Measurements from ENCODE around the gene EPAS1. TPM values are rescaled to one million over a fixed set of nuclear protein-coding genes. Genes with fewer than 3 reads are reported as not detected.
A peak's percentile ranks its signal among the peaks of the same experiment; 100 is the strongest.

Gene EPAS1
- total and polyA plus RNA-seq, 5 experiments from 2014 or later, result 0.16 to 1.7 (median 1.1) TPM

DNA sequence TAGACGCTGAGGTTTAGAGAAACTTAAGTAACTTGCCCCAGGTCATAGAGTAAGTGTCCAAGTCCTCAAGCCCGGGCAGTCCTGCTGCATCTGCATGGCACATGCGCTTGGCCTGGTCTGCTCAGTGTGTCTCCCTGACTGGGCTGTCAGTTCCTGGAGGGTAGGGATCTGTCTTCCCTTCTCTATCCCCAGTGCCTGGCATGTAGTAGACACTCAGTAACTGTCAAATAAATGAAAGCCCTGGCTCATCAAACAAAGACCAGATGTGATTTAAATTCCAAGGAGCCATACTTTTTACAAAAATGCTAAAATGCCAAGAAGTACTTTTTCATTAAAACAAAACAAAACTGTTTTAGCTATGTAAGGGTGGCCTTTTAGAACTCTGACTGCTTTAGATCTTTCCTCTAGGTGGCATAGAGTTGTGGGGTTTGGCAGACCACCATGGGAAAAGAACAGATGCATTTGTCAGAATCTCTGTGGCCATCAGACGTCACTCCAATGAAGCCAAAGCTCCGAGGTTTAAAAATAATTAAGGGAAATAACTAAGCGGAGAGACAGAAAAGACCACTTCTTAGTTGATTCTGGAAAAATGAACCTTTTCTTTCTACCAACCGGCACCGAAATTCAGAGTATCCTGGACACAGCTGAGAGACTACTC, 34.0 kb downstream of the EPAS1 start:
- H3K27ac Mint-ChIP-seq, result peak overlapping the region in 1 of 10 donors; percentile 74
- ATAC-seq, result no peak
- H3K4me3 Mint-ChIP-seq, result no peak overlapping the region
- no peak for DNase-seq
- POLR2A ChIA-PET, result no interaction called here
- no peaks in the 10 kb centered on the region for H3K9me3 Mint-ChIP-seq
- H3K36me3 Mint-ChIP-seq, result no peaks in the 10 kb centered on the region
- H3K27me3 Mint-ChIP-seq, result peaks cover 0 to 33% (median 12%) of the 10 kb centered on the region in 5 donors
- H3K4me1 Mint-ChIP-seq, result peaks cover 10 to 23% (median 12%) of the 10 kb centered on the region in 4 donors

DNA sequence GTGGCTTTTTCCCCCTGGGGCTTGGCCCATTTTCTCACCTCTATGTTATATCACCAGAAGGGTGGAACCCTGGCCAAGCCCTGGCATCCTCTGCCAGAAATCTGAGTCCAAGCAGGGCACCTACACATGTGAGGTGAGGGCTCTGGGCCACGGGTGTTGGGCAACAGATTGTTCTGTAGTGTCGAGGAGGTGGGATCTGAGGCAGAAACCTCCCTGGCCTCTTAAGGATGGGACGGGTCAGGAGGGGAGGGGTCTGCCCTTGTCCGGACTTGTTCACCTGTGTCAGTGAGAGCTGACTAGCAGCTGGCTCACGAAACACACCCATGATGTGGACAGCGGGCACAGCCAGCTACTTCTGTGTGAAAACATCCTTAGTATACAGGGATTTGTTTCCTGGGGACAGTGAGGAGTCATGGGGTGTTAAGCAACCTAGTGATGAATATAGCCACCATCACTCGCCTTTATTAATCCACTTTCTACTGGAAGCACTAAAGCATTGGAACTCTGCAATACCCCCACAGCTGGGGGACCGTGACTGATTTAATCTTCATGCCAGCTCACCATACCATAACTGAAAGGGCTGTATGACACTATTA, 35.6 kb downstream of the EPAS1 start:
- POLR2A ChIA-PET, result no interaction called here
- Mint-ChIP-seq H3K27ac (peak overlapping the region in 2 of 10 donors; percentile 31 to 33), H3K4me3 (no peak overlapping the region)

DNA sequence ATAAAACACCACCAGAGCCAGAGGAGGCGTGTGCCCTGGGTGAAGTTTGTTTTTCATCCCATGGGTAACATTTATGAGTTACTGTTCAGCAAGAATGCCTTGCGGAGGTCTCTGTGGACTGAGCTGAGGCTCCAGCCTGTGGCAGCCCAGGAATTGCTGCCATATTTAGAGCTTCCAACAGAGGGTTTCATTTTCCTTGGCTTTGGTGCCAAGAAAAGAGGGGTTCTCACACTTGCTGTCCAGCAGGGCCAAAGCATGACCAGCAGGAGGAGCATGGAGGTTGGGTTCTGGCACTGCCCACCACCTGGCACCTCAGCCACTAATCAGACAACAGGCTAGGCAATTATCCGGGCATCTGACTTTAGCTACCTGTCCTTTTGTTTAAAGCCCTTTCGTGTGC, 36.7 kb downstream of the EPAS1 start:
- Mint-ChIP-seq H3K4me1 (peaks cover 11 to 34% (median 18%) of the 10 kb centered on the region in 4 donors), H3K4me3 (no peak overlapping the region), H3K27ac (peak overlapping the region in 1 of 10 donors; percentile 22), H3K9me3 (no peaks in the 10 kb centered on the region), H3K27me3 (peaks cover 0 to 33% (median 12%) of the 10 kb centered on the region in 5 donors), H3K36me3 (no peaks in the 10 kb centered on the region)
- POLR2A ChIA-PET, result no interaction called here
- no peak for ATAC-seq
- DNase-seq, result no peak

More for the DNA sequence above, 35.6 kb downstream of the EPAS1 start:
- H3K9me3 Mint-ChIP-seq, result no peaks in the 10 kb centered on the region
- H3K4me1 Mint-ChIP-seq, result peaks cover 15 to 35% (median 16%) of the 10 kb centered on the region in 4 donors
- peaks cover 0 to 33% (median 12%) of the 10 kb centered on the region in 5 donors for H3K27me3 Mint-ChIP-seq
- DNase-seq (no peak), ATAC-seq (no peak)
- H3K36me3 Mint-ChIP-seq, result no peaks in the 10 kb centered on the region

DNA sequence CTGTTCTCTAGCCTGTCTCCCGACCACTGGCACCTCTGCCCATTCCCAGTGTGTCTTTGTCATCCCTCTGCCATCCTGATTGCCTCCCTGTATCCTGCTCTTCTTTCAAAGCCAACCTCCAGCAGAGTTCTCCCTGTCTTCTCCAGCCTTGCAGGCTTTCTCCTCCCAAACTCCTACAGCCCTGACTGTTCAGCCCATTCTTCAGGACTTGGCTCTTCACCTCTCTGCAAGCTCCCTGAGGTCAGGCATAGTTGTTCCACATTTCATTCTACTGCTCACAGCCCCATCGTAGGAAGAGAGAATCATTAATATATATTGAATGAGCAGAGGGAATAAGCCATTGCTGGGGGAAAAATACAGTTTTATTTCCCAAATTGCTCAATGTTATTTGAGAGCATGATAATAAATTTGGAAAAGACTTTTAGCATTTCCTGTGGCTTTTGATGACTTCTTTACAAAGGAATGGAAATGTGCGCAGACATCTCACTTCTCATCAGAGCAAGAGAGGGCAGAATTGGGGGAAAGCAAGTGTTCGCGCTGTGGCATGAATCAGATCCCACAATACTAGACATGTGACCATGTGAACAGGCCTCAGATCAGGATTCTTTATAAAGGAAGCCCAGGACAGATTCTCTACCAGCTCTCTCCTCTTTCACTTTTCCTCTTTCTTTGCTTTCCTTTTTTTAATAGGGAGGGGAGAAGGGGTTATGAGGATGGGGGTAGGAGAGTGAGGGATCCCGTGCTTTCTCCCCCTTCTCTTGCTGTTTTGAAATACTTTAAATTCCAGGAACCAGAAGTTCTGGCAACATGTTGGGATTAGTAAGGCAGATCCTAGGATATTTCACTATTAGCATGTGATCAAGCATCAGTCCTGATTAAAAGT, 37.4 kb downstream of the EPAS1 start:
- POLR2A ChIA-PET, result no interaction called here
- Mint-ChIP-seq H3K4me3 (no peak overlapping the region), H3K27ac (peak overlapping the region in 1 of 10 donors; percentile 22), H3K27me3 (peaks cover 0 to 33% (median 12%) of the 10 kb centered on the region in 5 donors), H3K4me1 (peaks cover 11 to 34% (median 18%) of the 10 kb centered on the region in 4 donors), H3K36me3 (no peaks in the 10 kb centered on the region), H3K9me3 (no peaks in the 10 kb centered on the region)
- DNase-seq, result no peak
- no peak for ATAC-seq

DNA sequence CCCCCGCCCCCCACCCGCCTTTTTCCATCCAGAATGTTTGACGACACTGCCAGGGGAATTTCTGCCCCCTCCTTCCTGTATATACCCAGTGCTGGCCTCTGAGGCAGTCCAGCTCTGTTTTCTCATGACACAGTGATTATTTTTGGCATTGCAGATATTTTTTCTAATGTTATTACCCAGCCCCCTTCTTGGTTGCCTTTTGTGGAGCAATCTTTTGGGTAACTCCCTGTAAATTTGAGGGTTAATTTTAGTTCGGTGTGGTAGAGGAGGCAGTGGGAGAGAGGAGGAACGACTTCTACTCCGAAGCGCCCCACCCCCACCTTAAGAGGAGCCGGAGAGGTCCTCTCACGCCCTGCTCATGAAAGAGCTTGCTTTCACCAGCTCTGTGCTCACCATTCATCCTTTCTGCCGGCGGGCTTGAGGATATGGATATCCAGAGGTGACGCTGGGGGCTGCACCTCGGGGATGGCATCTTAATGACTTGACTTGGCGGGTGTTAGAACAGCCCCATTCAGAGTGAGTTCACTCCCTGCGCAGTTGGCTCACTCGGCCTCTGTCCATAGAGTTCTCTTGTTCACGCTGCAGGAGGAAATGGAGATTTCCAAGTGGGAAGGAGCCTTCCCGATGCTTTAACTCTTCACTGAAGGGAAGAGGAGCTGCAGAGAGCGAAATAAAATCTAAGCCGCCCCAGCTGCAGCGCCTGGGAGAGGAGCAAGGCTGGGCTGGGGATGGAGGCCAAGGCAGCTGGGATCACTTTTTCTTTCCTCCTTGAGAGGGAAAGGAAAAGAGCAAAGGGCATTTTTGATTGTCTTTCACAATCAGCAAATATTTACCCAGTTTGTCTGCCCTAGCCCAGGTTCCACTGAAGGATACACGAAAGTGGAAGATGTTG, 38.4 kb downstream of the EPAS1 start:
- POLR2A ChIA-PET, result interaction anchor here (1.4 kb wide), 1 partner anchor 16 kb away, joined by 3 read pairs; no protein-coding TSS in a partner anchor
- Mint-ChIP-seq H3K9me3 (no peaks in the 10 kb centered on the region), H3K27ac (peak overlapping the region in 2 of 10 donors; percentile 40 to 43), H3K36me3 (no peaks in the 10 kb centered on the region), H3K4me3 (no peak overlapping the region), H3K27me3 (peaks cover 0 to 33% (median 14%) of the 10 kb centered on the region in 5 donors), H3K4me1 (peaks cover 11 to 34% (median 18%) of the 10 kb centered on the region in 4 donors)
- ATAC-seq (no peak), DNase-seq (no peak)

DNA sequence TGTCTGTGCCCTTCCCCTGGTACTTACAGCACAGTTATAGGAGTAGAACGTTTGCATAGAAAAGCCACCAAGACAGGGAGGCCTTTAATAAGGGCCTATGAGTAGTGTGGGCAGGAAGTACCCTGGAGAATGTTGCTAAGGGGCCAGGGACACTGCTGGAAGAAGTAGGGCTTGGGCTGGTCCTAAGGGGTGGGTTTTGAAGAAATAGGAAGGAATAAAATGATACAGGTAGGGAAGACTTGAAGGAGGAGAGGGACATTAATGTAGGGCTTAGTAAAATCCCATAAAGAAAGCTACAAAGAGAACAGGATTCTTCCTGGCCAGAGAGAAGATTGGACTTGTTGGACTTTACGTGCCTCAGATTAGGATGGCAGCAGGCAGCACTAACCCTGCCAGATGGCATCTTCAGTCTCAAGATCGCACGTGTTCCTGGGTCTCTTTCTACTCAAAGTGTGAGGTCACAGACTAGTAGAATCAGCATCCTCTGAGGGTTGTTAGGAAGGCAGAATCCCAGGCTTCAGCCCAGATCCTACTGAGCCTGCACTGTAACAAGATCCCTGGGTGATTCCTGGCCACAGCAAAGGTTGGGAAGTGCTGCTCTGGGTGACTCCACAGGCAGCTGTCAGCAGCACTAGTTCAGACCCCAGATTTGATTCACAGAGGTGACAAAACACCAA, 39.2 kb downstream of the EPAS1 start:
- POLR2A ChIA-PET, result interaction anchor here (1.4 kb wide), 1 partner anchor 15 kb away, joined by 3 read pairs; no protein-coding TSS in a partner anchor
- H3K27ac Mint-ChIP-seq, result peak overlapping the region in 4 of 10 donors; percentile 40 to 77 (median 46)
- H3K9me3 Mint-ChIP-seq, result no peaks in the 10 kb centered on the region
- H3K4me3 Mint-ChIP-seq, result no peak overlapping the region
- no peaks in the 10 kb centered on the region for H3K36me3 Mint-ChIP-seq
- H3K4me1 Mint-ChIP-seq, result peaks cover 11 to 34% (median 18%) of the 10 kb centered on the region in 4 donors
- peaks cover 0 to 33% (median 14%) of the 10 kb centered on the region in 5 donors for H3K27me3 Mint-ChIP-seq
- DNase-seq, result no peak
- no peak for ATAC-seq

DNA sequence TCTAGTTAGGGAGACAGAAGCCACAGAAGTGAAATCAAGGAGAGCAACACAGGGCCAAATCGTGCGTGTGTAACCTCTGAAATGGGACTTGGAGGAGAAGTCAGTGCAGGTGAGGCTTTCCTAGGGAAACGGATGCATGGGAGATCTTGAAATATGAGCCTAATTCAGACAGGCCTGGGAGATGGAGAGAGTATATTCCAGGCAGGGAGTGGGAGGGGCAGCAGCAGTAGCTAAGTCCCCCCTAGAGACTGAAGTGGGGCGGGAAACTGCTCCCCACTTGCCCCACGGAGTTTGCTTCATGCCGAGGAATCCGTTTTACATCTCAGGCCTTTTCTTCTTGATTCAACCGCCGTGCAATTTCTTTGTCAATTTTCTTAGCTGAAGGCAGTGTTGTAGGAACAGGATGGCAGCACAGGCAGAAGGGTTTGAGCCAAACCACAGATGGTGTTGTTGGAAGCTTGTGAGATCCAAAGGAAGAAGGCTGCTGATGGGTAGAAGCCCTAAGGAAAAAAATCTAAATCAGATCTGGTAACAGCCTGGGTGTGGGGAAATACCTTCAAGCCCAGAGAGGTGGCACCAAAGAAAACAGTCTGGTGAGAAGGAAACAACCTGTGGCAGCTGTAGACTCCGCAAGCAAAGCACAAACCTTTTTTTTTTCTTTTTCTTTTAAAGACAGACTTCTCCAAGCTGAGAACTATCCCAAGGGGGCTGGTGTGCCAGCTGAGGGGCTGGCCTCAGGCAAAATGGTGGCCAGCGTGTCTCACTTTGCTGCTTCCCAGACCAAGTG, 40.2 kb downstream of the EPAS1 start:
- Mint-ChIP-seq H3K36me3 (no peaks in the 10 kb centered on the region), H3K27ac (peak overlapping the region in 1 of 10 donors; percentile 44), H3K4me1 (peaks cover 13 to 34% (median 18%) of the 10 kb centered on the region in 4 donors), H3K27me3 (peaks cover 0 to 25% (median 10%) of the 10 kb centered on the region in 5 donors), H3K4me3 (peak overlapping the region in 1 of 10 donors; percentile 46), H3K9me3 (no peaks in the 10 kb centered on the region)
- peak in 2 of 10 donors; percentile 45 to 48 for DNase-seq
- POLR2A ChIA-PET, result interaction anchor here (2.0 kb wide), 1 partner anchor 23 kb away, joined by 7 read pairs; no protein-coding TSS in a partner anchor
- peak; percentile 80 to 83 for ATAC-seq

DNA sequence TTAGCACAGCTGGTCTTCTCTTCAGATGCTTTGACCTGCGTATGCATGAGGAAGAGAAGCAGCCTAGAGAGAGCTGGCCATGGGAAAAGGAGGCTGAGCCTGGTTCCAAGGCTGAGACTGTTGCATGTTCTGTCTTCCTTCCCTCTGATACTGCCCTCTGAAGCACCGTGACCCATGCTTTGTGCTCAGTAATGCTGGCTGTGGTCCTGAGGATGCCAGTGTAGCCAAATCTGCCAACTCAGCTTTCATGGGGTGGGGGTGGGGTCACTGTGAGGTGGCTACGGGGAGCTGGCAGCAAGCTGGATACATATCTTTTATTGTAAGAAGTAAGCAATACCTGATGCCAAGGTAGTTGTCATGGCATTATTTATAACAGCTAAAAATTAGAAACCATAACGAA, 41.5 kb downstream of the EPAS1 start:
- DNase-seq, result no peak
- peak overlapping the region in 1 of 10 donors; percentile 28 for H3K27ac Mint-ChIP-seq
- H3K27me3 Mint-ChIP-seq, result peaks cover 0 to 12% (median 4%) of the 10 kb centered on the region in 5 donors
- no peaks in the 10 kb centered on the region for H3K9me3 Mint-ChIP-seq
- ATAC-seq, result no peak
- POLR2A ChIA-PET, result interaction anchor here (2.0 kb wide), 1 partner anchor 21 kb away, joined by 7 read pairs; no protein-coding TSS in a partner anchor
- no peaks in the 10 kb centered on the region for H3K36me3 Mint-ChIP-seq
- no peak overlapping the region for H3K4me3 Mint-ChIP-seq
- H3K4me1 Mint-ChIP-seq, result peaks cover 14 to 44% (median 18%) of the 10 kb centered on the region in 4 donors

DNA sequence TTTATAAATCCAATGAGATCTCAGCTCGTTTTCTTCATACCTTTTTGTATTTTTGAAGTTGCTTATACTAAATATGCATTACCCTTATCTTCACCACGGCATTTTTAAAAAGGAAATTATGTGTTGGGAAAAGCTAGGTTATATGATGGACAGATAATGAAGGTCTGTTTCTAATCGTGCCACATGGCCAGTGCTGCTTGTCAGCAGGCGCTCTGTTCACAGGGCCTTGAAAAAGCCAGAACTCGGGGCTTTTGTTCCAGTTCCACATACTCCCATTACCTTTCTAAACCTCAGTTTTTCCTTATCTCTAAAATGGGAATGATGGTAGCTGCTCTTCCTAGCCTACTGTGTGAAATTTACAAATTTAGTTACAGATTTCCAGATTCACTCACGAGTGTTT, 42.0 kb downstream of the EPAS1 start:
- no peaks in the 10 kb centered on the region for H3K9me3 Mint-ChIP-seq
- peaks cover 14 to 45% (median 18%) of the 10 kb centered on the region in 4 donors for H3K4me1 Mint-ChIP-seq
- H3K27ac Mint-ChIP-seq, result no peak overlapping the region
- POLR2A ChIA-PET, result interaction anchor here (0.6 kb wide), 1 partner anchor 20 kb away, joined by 3 read pairs; no protein-coding TSS in a partner anchor
- no peak overlapping the region for H3K4me3 Mint-ChIP-seq
- DNase-seq, result no peak
- peaks cover 0 to 7% (median 4%) of the 10 kb centered on the region in 5 donors for H3K27me3 Mint-ChIP-seq
- ATAC-seq, result no peak
- H3K36me3 Mint-ChIP-seq, result no peaks in the 10 kb centered on the region

DNA sequence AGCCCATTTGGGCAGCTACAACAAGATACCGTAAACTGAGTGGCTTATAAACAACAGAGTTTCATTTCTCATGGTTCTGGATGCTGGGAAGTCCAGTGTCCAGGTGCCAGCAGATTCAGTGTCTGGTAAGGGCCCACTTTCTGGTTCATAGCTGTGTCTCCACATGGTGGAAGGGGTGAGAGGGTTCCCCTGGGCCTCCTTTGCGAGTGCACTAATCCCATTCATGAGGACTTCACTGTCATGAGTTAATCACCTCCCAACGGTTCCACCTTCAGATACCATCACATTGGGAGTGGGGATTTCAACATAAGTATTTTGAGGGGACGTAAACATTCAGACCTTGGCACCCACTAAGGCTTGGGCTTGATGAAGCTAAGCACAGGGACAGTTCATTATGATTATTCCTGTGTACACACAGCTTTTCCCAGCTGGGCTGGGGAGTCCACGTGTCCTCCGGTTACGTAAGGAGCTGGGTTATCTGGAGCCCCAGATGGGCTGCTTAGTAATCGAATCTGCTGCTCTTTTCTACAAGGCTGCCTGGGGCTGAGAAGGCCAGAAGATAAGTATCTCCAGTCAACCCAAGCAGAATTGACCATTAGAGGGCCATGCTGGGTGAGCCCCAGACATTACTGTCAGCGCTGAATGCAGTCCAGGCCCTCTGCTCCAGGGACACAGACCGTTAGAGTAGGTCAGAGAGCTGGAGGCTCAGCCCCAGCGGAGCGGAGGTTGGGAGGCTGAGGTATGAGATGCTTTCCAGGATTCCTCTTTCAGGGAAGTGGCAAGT, 42.7 kb downstream of the EPAS1 start:
- Mint-ChIP-seq H3K9me3 (no peaks in the 10 kb centered on the region), H3K4me3 (no peak overlapping the region), H3K36me3 (no peaks in the 10 kb centered on the region), H3K27me3 (peaks cover 0 to 4% (median 1%) of the 10 kb centered on the region in 5 donors), H3K27ac (no peak overlapping the region), H3K4me1 (peaks cover 11 to 39% (median 18%) of the 10 kb centered on the region in 4 donors)
- DNase-seq (no peak), ATAC-seq (no peak)
- POLR2A ChIA-PET, result interaction anchor here (0.6 to 1.6 kb wide), 2 partner anchors 18 to 19 kb away, joined by 3 read pairs; no protein-coding TSS in a partner anchor
